GM19467 (cell line): ENCODE results near the gene CFAP410.

Experiments
- ATAC-seq: cut with Tn5 transposase; IDR thresholded peaks from one replicate; pipeline ENCODE4 v1.9.1; 2021; ENCODE audit warnings: mild to moderate bottlenecking, moderate library complexity; ENCODE audit not compliant: unreplicated experiment

The CFAP410 gene

GRCh38 chr21:44338971-44339910 lies at the start of gene CFAP410:
TSS of gene CFAP410 (minus strand) at chr21:44339390. CDS start at chr21:44339194, 196 bp downstream.
- ATAC-seq: peak; percentile 85

GRCh38 chr21:44384968-44385367 lies 45.8 kb upstream of the CFAP410 start:
- ATAC-seq: no peak

- no peak for ATAC-seq
Measured at GRCh38 chr21:44383216-44383615, 44.0 kb upstream of the CFAP410 start.

GRCh38 chr21:44382536-44382935 lies 43.3 kb upstream of the CFAP410 start:
- no peak for ATAC-seq

- no peak for ATAC-seq
Measured at GRCh38 chr21:44381874-44382273, 42.7 kb upstream of the CFAP410 start.

GRCh38 chr21:44380876-44381275 lies 41.7 kb upstream of the CFAP410 start:
- no peak for ATAC-seq

- ATAC-seq: no peak
Measured at GRCh38 chr21:44379991-44380865, 41.0 kb upstream of the CFAP410 start.

- ATAC-seq: no peak
Measured at GRCh38 chr21:44379515-44379848, 40.3 kb upstream of the CFAP410 start.

- no peak for ATAC-seq
Measured at GRCh38 chr21:44378646-44379514, 39.7 kb upstream of the CFAP410 start.

- ATAC-seq: no peak
Measured at GRCh38 chr21:44377922-44378645, 38.9 kb upstream of the CFAP410 start.

GRCh38 chr21:44377201-44377921 lies 38.2 kb upstream of the CFAP410 start:
- no peak for ATAC-seq

- ATAC-seq: no peak
Measured at GRCh38 chr21:44376606-44377005, 37.4 kb upstream of the CFAP410 start.

- ATAC-seq: no peak
Measured at GRCh38 chr21:44375761-44376241, 36.6 kb upstream of the CFAP410 start.

GRCh38 chr21:44375281-44375651 lies 36.1 kb upstream of the CFAP410 start:
- ATAC-seq: no peak

- no peak for ATAC-seq
Measured at GRCh38 chr21:44374601-44375280, 35.6 kb upstream of the CFAP410 start.

GRCh38 chr21:44372616-44373015 lies 33.4 kb upstream of the CFAP410 start:
- no peak for ATAC-seq

- ATAC-seq: no peak
Measured at GRCh38 chr21:44371596-44371995, 32.4 kb upstream of the CFAP410 start.

GRCh38 chr21:44370786-44371410 lies 31.7 kb upstream of the CFAP410 start:
- no peak for ATAC-seq
